GM13977 (cell line): Measurements from ENCODE around the gene MCRIP2.
"Not testable (repeated sequence)": the region's sequence is repeated elsewhere in the genome, so short reads cannot be mapped to it uniquely, and the experiment has no call there.

ENCODE experiments used
- DNase-seq: peaks from one replicate; pipeline ENCODE4 v3.0.0; 2012; ENCODE audit warnings: low spot score
- in situ Hi-C: fragments of 300-500 bp; cut with MboI; formaldehyde crosslinking; loops from one replicate; pipeline ENCODE4 v1.12.0; 2022; ENCODE audit warnings: low sequenced_read_pairs, low pct_unique_long_range_greater_than_20kb, mixed read lengths, inconsistent platforms; ENCODE audit not compliant: unreplicated experiment
- TF ChIP-seq, protein P1 (sequence below): IDR thresholded peaks from 2 replicates; pipeline ENCODE4 v1.5.1; 2012; ENCODE audit warnings: mild to moderate bottlenecking, control low read depth; ENCODE audit not compliant: insufficient read depth; ENCODE audit errors: extremely low read depth, missing control alignments

The MCRIP2 gene

DNA sequence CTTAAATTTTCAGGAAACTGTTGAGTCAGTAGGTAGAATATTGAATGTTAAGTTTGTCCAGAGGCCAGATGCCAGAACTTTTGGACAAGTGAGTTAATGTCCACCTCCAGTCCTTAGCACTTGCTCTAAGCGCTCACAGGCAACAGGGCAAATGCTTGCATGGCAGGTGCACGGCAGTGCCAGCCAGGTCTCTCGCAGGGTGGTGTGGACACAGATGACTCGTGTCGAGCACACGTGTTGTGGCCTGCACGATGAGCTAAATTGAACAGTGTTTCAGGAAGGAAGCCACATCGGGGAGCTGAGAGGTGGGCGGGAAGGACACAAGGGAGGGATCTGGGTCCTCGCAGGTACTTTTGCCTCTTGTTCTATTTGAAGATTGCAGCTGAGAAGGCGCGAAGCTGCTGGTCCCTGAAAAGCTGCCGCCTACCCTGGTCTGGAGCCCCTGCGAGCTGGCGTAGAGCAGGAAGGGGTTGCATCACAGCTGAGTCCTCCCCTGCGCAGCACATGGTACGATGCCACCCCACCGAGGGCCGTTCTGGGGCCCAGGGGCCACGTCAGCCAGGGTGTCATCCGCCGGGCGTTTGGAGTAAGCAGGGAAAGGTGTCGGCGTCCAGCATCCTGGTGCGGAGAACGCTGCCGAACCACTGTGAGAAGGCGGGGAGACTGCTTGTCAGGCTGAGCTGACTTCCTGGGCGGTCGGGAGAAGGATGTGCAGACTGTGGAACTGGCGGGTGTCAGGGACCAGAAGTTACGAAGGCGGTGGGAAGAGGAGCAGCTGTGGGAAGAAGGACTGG, 45.5 kb upstream of the MCRIP2 start:
- no peak for DNase-seq
- in situ Hi-C loops, result no loop called here
- TF ChIP-seq, protein P1, sequence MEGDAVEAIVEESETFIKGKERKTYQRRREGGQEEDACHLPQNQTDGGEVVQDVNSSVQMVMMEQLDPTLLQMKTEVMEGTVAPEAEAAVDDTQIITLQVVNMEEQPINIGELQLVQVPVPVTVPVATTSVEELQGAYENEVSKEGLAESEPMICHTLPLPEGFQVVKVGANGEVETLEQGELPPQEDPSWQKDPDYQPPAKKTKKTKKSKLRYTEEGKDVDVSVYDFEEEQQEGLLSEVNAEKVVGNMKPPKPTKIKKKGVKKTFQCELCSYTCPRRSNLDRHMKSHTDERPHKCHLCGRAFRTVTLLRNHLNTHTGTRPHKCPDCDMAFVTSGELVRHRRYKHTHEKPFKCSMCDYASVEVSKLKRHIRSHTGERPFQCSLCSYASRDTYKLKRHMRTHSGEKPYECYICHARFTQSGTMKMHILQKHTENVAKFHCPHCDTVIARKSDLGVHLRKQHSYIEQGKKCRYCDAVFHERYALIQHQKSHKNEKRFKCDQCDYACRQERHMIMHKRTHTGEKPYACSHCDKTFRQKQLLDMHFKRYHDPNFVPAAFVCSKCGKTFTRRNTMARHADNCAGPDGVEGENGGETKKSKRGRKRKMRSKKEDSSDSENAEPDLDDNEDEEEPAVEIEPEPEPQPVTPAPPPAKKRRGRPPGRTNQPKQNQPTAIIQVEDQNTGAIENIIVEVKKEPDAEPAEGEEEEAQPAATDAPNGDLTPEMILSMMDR, result no peak

DNA sequence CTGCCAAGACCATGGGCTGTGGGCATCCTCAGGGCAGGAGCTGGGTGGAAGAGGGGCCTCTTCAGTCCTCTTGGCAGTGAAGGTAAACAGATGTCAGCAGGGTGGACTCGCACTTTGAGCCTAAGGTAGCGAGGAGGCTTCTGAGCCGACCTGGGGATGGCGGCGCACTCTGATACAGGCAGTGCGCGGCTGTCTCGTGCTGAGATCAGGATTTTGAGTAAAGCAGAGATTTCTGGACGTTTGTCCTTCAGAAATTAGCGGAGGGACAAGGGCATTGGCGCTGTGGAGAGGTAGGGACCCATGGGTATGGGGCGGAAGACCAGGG, 44.9 kb upstream of the MCRIP2 start:
- DNase-seq, result no peak
- TF ChIP-seq, protein P1, result no peak
- in situ Hi-C loops, result no loop called here

DNA sequence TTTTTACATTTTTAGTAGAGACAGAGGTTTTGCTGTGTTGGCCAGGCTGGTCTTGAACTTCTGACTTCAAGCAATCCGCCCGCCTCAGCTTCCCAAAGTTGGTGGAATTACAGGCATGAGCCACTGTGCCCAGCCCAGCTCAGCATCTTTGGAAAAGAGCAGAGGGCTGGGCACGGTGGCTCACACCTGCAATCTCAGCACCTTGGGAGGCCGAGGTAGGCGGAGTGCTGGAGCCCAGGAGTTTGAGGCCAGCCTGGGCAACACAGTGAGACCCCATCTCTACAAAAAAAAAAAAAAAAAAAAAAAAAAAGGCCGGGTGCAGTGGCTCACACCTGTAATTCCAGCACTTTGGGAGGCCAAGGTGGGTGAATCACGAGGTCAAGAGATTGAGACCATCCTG, 44.0 kb upstream of the MCRIP2 start:
- DNase-seq, in situ Hi-C loops: not testable (repeated sequence)

DNA sequence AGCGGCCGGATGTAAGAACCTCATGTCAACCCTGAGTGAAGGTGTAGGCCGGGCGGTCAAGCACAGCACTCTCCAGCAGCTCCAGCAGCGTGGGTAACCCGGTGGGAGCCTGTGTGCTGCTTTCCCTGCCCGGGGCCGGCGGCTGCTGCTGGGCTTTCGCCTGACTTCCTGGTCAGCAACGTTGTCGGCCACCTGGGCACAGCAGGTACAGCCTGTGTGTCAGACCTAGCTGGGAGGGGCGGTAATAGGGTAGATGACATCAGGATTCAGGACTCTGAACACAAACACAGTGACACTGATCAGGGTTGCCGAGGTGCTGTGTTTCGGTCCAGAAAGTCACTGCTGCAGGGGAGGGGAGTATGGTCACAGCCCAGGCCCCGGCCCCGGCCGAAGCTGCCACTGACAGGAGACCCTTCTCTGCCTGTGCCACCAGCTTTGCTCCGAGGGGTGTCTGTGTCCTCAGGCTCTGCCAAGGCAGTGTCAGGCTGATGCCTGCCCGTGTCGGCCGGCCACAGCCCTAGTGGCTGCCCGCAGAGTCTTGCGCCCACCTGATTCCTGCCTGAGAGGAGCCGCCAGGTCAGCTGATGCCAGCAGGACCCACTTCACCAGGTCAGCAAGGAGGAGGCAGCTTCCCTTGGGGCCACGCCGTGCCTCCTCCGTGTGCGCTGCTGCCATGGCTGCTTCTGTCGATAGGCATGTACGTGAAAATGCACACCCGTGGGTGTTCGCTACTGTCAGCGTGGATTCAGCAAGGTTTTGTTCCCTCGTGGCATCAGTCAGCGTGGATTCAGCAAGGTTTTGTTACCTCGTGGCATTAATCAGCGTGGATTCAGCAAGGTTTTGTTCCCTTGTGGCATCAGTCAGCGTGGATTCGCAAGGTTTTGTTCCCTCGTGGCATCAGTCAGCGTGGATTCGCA, 42.5 kb upstream of the MCRIP2 start:
- TF ChIP-seq, protein P1, result no peak
- DNase-seq, result no peak
- in situ Hi-C loops, result no loop called here

DNA sequence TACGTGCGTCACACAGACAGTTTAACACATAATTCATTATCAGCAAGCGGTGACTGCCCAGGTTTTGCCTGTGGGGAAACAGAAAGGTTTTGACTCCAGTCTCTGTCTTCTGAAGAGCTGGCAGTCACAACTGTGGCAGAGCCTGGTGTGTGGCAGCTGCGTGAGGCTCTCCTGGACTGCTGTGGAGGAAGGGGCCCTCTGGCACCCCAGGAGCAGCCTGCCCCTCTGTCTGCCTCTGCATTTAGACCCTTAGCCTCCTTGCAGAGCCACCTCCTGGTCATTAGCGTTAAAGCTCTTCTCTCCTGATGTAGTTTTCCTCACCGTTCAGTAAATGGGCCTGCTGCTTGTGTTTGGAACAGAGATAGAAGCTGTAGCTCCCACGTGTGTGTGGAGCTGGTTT, 40.8 kb upstream of the MCRIP2 start:
- in situ Hi-C loops, result no loop called here
- DNase-seq, result no peak
- TF ChIP-seq, protein P1, result peak; percentile 29

DNA sequence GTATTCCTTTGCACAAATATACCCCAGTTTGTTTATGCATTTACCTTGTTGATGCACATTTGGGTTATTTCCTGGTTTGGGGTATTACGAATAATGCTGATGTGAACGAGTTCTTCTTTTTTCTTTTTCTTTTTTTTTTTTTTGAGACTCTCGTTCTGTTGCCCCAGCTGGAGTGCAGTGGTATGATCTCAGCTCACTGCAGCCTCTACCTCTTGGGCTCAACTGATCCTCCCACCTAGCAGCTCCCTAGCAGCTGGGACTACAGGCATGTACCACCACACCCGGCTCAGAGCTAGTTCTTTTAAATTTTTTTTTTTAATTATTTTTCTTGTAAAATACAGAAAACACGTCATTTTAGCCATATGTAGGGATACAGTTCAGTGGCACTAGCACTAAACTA, 37.7 kb upstream of the MCRIP2 start:
- no peak for DNase-seq
- TF ChIP-seq, protein P1, result no peak
- in situ Hi-C loops, result no loop called here

DNA sequence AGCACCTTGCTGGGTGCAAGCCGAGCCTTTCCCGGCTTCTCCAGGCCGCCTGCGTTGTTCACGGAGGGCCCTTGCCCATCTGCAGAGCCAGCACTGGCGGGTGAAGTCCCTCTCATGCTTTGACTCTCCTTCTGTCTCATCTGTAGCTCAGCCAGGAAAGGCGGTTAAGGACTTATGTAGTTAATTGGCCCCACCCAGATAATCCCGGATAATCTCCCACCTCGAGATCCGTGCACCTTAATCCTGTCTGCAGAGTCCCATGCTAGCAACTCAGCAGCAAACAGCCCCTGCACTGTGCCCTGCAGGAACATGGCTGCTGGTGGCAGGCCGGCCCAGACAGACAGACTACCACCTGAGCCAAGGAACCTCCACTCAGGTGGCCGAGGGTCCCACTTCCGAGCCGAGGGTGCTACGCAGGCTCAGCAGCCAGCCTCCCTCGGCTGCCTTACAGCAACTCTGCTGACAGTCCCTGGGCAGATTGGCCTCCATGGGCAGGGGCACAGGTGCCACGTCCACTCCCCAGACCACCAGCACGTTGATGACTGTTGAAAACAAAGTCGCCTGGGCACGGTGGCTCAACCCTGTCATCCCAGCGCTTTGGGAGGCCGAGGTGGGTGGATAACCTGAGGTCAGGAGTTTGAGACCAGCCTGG, 34.8 kb upstream of the MCRIP2 start:
- DNase-seq, result no peak
- in situ Hi-C loops, result no loop called here
- TF ChIP-seq, protein P1, result no peak
